Pancreas (tissue), 10 donors: ENCODE data around the gene CEP95. TPM values are rescaled to one million over a fixed set of nuclear protein-coding genes. Genes with fewer than 3 reads are reported as not detected.

Source experiments
- ATAC-seq, 4 donors: fragments of 200-7000 bp; cut with Tn5 transposase; one replicate each; pipeline versions ENCODE4 v1.8.0 to v1.9.1; 2020; ENCODE audit warnings: mild to moderate bottlenecking in 4 of 4, moderate library complexity in 4 of 4
- DNase-seq, 6 donors: peaks; one replicate each; pipeline ENCODE4 v3.0.0-alpha.2; 2020
- FAIRE-seq: peaks from 2 replicates; lab custom pipeline; 2012; peaks lifted over from hg19 to GRCh38; lab: Jason Lieb, UNC
- H3K27ac ChIP-seq, 4 donors: fragments of 200-600 bp; sonication (generic); 1 replicate in 3 of 4; 2 replicates in 1 of 4; pipeline versions ENCODE4 v1.5.0 to v1.8.0; 2020
- H3K27me3 ChIP-seq, 4 donors: fragments of 200-600 bp; one replicate each; pipeline ENCODE4 v1.8.0; 2021
- H3K36me3 ChIP-seq, 3 donors: fragments of 200-600 bp; sonication (generic) in 1 of 3; one replicate each; pipeline versions ENCODE4 v1.5.0 to v1.8.0; 2020 to 2021
- H3K4me1 ChIP-seq, 3 donors: fragments of 200-600 bp; one replicate each; pipeline ENCODE4 v1.8.0; 2021
- H3K4me3 ChIP-seq, 4 donors: fragments of 200-600 bp; sonication (generic) in 2 of 4; one replicate each; pipeline versions ENCODE4 v1.5.0 to v1.8.0; 2020 to 2021
- H3K9me3 ChIP-seq, 4 donors: fragments of 200-600 bp; one replicate each; pipeline ENCODE4 v1.8.0; 2021
- CTCF ChIP-seq, 4 donors: fragments of 200-600 bp; sonication (generic) in 3 of 4; IDR thresholded peaks; one replicate each; pipeline versions ENCODE4 v1.5.0 to v1.8.0; 2021; ENCODE audit warnings: antibody characterized with exemption in 4 of 4
- WGBS, 2 donors: extraction: QIAGEN DNeasy Blood & Tissue Kit; methylation state at CpG; one replicate each; pipeline ENCODE4 v1.1.7; 2013; 5-methylcytosine and 5-hydroxymethylcytosine counted together
- intact Hi-C, 3 donors: fragments of 100-400 bp; cut with DNase I; formaldehyde crosslinking; loops; one replicate each; pipeline versions ENCODE4 v1.11.1 to v1.14.2; 2022
- polyA plus RNA-seq, 2 donors: library from polyadenylated mRNA; stranded (reverse); fragments of 200-250 nt; gene quantifications; one replicate each; pipeline ENCODE4 v1.2.3, GENCODE V29; 2013
- total RNA-seq, 6 donors: library from RNA; stranded (reverse); fragmentation: NEBNext Ultra II Directional in 4 of 6; extraction: Animal tissue kit (Norgen Biotek cat#: 25700) in 4 of 6; gene quantifications; one replicate each; pipeline versions ENCODE4 v1.2.1 to v1.2.4, GENCODE V29; 2021 to 2023
- donor health status: healthy with polysubstance abuse.
- donor health status: DM: no; HTN: no; CAD: no; lungs with moderate emphysema.
- donor health status: DM: no; HTN: no; CAD: no.
- donor health status: control.
- donor health status: control.
- donor health status: Bipolar disorder and iron deficiency.
- donor health status: DM: yes; HTN: yes; CAD: no.
- donor health status: DM: no; HTN: no; CAD: no.
- donor health status: DM: no; HTN: no; CAD: no.
- donor health status: DM: yes; HTN: yes; CAD: no.

Gene CEP95
- total and polyA plus RNA-seq, 8 donors, result 10.0 to 80.8 (median 21.7) TPM

GRCh38 chr17:64502021-64502420, 4.8 kb upstream of the CEP95 start:
- no peak overlapping the region for H3K27ac ChIP-seq
- H3K27me3 ChIP-seq, result no peaks in the 10 kb centered on the region
- H3K9me3 ChIP-seq, result no peaks in the 10 kb centered on the region
- FAIRE-seq (no peak), ATAC-seq (no peak), DNase-seq (no peak)
- H3K4me3 ChIP-seq, result no peak overlapping the region
- H3K36me3 ChIP-seq, result peaks cover 15 to 53% (median 50%) of the 10 kb centered on the region in 3 donors
- WGBS, 2 donors, result 62 to 63% methylated on average over 3 of the region's 3 CpGs
- intact Hi-C loops, result no loop called here
- peaks cover 20 to 44% (median 33%) of the 10 kb centered on the region in 3 donors for H3K4me1 ChIP-seq
- no peak for TF ChIP-seq CTCF (IDR thresholded peaks at IDR 0.05)

DNA sequence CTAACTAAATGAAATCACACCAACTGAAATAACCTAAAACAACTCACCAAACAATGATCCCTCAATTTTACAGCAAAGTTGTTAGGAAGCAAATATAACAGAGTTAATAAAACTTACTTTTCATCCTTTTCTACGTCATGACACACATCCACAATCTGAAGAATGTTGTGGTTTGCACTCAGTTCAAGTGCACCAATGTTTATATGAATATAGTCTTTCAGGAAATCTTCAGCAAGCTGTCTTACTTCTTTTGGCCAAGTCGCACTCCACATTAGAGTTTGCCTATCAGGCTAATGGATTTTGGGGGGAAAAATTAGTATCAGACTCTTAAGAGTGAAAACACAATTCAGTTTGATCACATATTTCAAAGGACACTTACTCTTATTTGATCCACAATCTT, 4.0 kb upstream of the CEP95 start:
- intact Hi-C loops, result no loop called here

DNA sequence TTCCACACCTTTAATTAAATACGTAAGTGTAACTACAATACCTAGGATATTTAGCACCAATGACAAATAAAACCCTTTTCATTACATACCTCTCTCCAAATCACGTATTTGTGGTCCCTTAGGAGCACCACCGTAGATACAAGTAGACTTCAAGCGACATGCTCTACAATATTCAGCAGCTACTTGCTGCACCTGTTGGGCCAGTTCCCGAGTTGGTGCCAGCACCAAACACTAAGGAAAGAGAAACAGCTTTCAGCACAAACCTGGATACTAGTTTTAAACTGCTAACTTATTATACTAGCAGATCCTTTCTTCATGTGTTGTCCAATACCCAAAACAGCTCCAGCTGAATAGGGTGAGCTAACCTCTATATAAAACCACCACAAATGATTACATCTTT, 3.4 kb upstream of the CEP95 start:
- Histone ChIP-seq H3K4me1 (peaks cover 24 to 40% (median 24%) of the 10 kb centered on the region in 3 donors), H3K27me3 (no peaks in the 10 kb centered on the region), H3K36me3 (peaks cover 15 to 53% (median 48%) of the 10 kb centered on the region in 3 donors), H3K27ac (no peak overlapping the region), H3K4me3 (peak overlapping the region in 2 of 4 donors; percentile 68 to 86), H3K9me3 (no peaks in the 10 kb centered on the region)
- TF ChIP-seq CTCF (IDR thresholded peaks at IDR 0.05), result no peak
- DNase-seq (no peak), ATAC-seq (no peak), FAIRE-seq (no peak)
- intact Hi-C loops, result no loop called here
- 45 to 50% methylated on average over 5 of the region's 5 CpGs for WGBS, 2 donors

More for the DNA sequence above, 4.0 kb upstream of the CEP95 start:
- no peaks in the 10 kb centered on the region for H3K27me3 ChIP-seq
- WGBS, 2 donors, result 74 to 81% methylated on average over 2 of the region's 2 CpGs
- H3K27ac ChIP-seq, result peak overlapping the region in 1 of 4 donors; percentile 1
- TF ChIP-seq CTCF (IDR thresholded peaks at IDR 0.05), result no peak
- H3K9me3 ChIP-seq, result no peaks in the 10 kb centered on the region
- DNase-seq (no peak), ATAC-seq (no peak), FAIRE-seq (no peak)
- peaks cover 15 to 53% (median 49%) of the 10 kb centered on the region in 3 donors for H3K36me3 ChIP-seq
- no peak overlapping the region for H3K4me3 ChIP-seq
- H3K4me1 ChIP-seq, result peaks cover 20 to 39% (median 27%) of the 10 kb centered on the region in 3 donors

DNA sequence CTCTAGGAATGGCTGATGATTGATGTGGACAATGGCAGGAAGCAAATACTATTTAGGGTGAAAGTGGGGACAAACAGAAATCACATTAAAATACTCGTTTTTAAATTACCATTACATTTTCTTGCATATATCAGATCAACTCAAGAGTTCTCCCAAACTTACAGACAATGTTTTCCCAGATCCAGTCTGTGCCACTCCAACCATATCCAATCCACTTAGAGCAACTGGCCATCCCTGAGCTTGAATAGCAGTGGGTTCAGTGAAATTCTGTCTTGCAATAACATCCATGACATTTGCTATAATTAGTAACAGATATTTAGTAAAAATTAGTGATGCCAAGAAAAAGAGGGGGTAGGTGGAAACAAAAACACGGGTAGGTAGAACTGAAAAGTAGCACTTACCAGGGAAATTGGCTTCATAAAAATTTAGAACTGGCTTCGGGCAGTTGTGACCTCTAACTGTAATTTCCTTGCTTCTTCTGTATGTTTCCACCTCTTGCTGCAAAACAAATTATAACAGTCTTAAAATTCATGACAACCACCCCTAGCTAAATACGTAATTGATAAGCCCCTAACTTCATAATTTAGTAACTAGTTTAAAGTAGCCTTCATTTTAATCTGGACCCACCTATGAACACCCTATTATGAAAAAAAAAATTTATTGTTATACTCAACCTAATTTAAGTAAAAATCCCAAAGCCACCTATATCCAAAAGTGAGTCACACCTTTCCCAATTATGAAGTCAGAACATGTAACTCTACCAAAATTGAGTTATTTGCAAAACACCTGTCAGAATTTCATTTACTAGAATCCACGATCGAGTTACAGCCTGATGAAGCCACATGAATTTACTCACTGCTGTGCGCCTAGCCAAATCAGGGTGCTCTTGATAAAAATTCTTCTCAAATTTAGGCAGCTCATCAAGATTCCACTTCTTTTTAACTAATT, 2.7 kb upstream of the CEP95 start:
- ATAC-seq, result no peak
- no peak for DNase-seq
- WGBS, 2 donors, result 9 to 12% methylated on average over 7 of the region's 7 CpGs
- FAIRE-seq, result no peak
- Histone ChIP-seq H3K9me3 (no peaks in the 10 kb centered on the region), H3K36me3 (peaks cover 15 to 53% (median 42%) of the 10 kb centered on the region in 3 donors), H3K4me1 (peaks cover 21 to 36% (median 31%) of the 10 kb centered on the region in 3 donors), H3K27ac (peak overlapping the region in 3 of 4 donors; percentile 99 to 100 (median 100)), H3K4me3 (peak overlapping the region; percentile 68 to 90 (median 82)), H3K27me3 (no peaks in the 10 kb centered on the region)
- intact Hi-C loops, result no loop called here
- TF ChIP-seq CTCF (IDR thresholded peaks at IDR 0.05), result no peak
